Muscle of arm (tissue), 12 donors: ENCODE results near the gene LHX6. TPM values are rescaled to one million over a fixed set of nuclear protein-coding genes. Genes with fewer than 3 reads are reported as not detected.

Experiments used
- DNase-seq: peaks from one replicate; pipeline ENCODE4 v3.0.0-alpha.2; 2013
- polyA plus RNA-seq, 12 donors: library from polyadenylated mRNA; unstranded; fragments of 120-200 nt; gene quantifications; one replicate each; pipeline ENCODE4 v1.2.1, GENCODE V29; 2013; ENCODE audit not compliant: insufficient read length in 12 of 12

LHX6 gene
- polyA plus RNA-seq, 12 donors = 3.0 to 5.7 (median 5.2) TPM; not detected in 1

DNA sequence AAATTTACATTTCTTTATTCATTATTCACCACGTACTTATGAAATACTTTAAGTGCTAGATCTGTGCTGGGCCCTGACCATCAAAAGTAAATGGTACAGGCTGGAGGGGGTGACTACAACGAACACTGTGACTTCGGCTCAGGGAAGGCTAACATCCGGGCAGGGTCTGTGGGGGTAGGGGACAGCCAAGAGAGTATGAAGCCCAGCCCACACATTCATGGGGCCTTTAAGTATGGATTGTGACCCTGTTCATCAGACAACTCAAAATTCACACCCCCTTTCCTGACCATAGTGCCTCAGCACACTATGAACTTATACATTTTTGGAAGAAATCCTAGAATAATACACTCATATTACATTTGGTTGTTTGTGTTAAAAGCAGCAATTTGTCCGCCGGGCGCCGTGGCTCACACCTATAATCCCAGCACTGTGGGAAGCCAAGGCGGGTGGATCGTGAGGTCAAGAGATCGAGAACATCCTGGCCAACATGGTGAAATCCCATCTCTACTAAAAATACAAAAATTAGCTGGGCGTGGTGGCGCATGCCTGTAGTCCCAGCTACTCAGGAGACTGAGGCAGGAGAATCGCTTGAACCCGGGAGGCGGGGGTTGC is 35.7 kb downstream of the LHX6 start:
- no peak for DNase-seq

DNA sequence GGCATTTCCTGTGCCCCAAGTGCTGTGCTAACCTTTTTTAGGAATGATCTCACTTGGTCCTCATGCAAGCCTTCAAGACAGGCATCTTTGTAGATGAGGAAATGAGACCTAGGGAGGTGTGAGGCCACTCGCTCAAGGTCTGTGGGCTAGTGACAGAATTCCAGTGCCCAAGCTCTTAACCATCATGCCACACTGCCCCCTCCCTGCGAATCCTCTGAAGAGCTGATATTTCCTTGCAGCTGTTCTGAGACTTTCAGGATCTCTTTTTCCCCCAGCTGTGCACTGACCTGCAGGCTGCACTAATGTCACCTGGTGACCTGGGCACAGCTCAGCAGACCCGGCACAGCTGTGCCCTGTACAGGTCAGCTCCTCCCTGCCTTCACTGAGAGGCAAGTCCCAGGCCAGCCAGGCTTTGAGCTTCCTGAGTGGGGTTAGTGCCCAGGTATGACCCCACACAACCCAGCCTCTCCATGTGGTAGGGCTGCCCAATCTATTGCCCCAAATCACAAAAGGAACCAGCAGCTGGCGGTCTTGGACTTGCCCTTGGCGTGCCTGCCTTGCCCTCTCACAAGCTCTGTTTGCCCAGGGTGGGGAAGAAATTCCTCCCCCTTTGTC is 36.4 kb downstream of the LHX6 start:
- no peak for DNase-seq

DNA sequence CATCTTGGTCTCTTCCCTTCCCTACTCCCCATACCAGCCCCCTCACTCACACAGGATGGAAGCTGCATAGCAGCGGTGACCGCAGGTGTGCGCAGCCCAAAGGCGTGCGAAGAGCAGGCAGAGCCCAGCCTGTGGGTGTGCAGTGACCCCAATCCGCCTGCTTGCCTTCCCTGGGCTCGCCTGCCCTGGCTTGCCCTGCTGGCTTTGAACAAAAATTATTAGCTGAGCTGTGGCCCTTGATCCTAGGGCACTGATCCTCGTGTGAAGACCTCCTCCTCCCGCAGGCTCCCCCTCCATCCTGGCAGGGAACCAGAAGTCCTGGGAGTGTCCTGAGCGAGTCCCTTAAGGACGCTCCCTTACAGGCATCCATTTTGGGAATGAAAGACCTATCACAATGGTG is 37.2 kb downstream of the LHX6 start:
- no peak for DNase-seq

DNA sequence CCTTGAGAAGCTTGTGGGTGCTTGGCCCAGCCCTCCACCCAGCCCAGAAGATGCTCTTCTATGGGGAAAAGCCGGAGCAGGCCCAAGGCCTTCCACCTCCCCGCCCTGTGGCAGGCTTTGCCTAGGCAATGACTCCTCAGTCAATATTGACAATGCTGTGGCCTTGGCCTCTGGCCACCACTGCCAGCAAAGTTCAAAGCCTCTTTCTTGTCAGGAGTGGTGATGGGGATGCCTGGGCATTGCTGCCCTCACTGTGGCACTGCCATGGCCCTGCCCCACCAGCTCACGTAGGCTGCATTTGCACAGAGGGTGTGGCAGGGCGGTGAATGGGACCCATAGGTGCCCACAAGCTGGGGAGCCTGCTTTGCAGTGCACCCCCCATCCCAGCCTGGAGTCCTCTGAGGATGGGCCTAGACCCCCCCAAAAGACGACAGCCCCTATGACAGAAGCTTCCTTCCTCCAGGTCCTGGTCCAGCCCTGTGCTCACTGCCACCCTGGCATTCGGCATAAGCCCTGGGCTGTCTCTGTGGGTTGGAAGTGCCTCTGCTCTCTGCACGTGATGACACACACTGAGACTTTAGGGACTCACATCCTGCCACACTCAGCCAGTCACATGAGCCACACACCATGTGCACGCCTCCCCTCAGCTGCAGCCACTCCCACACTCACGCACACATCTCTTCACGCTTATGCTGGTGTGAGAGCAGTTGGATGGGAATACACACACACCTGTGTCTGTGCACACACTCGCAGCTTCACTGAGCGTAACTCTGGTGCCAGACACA is 38.0 kb downstream of the LHX6 start:
- no peak for DNase-seq

DNA sequence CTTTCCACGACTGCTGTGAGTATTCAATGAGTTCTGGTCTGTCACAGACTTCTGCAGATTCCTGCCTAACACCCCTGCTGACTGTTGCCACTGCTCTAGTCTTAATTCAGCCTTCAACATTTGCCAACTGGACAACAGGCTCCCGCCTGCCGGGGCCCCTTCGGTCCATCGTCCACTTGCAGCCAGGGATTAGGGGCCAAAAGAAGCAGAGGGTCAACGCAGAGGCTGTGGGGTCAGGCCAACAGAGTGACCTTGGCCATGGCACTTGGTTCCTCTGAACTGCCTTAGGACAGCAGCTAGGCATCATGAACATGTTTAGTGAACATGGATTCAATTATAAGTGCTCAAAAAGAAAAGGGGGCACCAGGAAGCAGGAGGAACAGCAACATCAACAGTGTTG is 40.4 kb downstream of the LHX6 start:
- DNase-seq = no peak

DNA sequence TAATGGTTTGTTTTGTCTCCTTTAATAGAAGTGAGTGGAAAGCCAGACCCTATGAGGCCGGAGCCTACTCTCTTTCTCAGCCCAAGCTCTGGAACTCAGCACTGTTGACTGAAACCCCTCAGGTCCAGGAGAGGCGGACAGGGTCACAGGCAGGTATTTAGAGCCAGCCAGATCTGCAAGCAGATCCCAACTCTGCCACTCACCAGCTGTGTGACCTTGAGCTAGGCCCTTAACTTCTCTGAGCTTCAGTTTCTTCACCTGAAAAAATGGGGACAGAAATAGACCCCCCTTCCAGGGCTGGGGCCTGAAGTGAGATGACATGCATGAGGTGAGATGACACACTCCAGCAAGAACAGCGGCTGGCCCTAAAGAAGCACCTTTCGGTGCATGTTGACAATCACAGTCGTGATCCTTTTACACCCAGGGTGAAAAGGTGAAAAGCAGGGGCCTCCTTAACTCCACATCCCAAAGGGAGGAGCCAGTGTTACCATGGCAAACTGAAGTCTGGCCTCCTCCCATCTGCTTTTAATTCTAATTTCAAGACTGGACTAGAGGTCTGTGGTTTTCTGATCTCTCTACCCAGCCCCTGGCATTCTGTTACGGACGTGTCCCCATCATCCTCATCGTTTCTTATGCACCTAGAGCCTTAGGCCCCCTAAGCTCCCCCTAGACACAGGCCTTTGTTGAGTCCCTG is 41.8 kb downstream of the LHX6 start:
- no peak for DNase-seq

DNA sequence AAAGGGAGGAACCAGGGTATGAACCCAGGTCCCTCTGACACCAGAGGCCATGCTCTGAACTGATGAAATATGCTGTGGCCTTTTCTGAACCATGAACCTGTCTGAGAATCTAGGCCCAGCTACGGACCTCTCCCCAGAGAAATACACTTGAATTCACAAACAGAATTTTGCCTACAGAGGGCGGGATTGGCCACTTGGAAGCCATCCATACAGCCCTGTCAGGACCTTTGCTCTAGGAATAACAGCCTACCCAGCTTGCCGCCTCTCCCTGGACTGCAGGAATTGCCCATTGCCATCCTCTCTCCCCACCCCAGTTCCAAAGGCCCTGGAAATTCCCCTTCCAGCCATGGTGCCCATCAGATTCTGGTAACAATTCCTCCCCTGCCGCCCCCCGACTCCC is 42.5 kb downstream of the LHX6 start:
- DNase-seq = no peak

DNA sequence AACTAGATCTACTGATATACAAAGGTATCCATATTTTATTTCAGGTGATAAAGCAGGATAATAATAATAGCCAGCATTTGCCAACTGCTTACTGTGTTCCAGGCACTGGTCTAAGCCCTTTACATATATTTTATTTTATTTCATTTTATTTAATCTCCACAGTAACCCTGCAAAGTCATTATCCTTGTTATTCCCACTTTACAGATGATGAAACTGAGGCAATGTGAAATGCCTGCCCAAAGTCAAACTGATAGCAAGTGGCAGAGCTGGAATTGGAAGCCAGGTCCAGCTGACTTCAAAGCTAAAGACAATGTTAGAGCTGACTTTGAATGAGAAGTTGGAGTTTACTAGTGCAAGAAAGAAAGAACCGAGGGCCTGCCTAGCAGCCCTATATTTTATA is 44.2 kb downstream of the LHX6 start:
- DNase-seq = no peak

DNA sequence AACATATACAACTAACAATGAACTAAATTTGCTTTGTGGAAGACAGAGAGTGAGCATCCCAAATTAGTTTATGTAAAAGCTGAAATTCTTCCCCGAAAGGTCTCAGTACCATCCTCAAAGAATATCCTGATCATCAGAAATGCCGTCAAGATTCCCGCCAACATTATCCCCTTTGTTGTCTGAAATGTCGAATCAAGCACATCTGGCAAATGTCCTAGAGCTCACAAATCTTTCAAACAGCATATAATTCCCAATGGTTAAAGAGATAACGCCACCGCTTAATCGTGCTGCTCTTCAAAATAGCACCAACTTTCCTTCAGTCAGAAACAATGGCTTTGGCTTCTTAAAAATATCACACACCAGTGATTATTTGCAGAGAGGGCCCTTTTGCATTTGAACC is 45.3 kb downstream of the LHX6 start:
- no peak for DNase-seq

DNA sequence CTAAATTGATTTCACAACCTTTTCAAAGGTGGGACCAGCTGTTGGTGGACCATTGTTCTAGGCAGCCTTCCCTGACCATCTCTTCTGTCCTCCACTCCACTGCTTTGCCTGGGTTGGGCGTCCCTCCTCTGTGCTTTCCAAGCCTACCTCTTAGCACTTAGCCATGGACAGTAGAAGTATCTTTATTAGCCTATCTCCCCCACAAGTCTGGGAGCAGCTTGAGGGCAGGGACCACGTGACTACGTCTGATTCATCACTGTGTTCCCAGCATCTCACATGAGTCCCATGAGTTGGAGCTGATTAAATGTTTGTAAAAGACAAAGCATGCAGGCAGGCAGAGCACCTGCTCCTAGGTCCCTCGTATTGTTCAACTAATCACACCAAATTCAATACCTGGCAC is 48.1 kb downstream of the LHX6 start:
- DNase-seq = no peak

DNA sequence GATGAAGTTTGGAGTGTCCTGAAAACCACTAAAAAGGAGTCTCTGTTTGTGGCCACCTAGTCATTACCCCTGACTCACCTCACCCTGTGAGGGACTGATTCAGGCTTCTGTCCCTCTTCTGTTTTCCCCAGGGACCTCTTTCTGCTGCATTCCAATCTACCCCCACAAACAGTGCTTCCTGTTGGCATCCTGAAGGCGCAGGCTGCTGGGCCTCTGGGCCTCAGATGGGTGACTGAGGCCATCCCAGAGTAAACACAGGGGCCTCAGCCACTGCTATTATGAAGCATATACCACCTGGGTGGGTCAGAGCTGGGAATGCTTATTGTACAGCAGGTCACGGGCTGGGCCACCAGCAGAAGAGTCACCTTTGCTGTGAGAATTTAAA is 49.1 kb downstream of the LHX6 start:
- DNase-seq = no peak

DNA sequence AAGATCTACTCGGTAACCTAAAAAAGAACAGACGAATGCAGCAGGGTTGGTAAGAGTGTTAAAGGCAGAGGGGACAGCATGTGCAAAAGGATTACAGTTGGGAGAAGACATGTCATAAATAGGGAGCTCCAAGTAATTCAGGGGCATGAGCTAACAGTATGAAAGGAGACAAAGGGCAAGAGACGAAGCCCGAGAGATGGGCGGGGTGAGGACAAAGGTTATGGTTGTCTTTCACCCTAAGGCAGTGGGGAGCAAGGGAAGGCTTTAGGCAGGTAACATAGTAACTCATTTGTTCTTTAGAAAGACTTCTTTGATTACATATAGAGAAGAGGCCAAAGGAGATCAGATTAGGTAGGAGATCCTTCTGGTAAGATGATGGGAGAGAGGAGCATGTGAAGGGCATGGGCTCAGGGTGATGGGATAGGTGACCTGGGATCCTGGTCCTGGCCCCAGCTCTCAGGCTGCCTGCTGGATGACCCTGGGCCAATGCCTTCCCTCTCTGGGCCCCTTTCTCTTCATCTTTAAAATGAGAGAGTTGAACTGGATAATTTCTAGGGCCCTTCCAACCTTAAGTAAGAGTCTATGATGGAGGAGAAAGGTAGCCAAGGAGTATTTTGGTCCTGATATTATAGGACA is 49.6 kb downstream of the LHX6 start:
- no peak for DNase-seq

DNA sequence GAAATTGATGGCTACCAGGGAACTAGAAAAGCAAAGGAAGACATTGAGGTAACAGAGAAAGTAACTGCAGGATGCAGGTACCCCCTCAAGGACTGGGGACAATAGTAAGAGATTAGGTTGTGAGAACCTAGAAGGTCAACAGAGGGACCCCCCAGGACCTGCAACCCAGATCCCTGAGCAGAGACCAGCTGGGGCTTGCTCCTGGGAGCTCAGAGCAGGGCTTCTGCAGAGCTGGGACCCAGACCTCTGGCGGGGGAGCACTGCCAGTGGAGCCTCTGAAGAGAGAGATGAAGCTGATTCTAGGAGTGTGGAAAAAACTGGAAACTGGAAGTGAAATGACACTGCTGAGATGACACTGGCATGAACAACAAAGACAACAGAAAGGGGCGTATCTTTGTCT is 51.8 kb downstream of the LHX6 start:
- DNase-seq = no peak

DNA sequence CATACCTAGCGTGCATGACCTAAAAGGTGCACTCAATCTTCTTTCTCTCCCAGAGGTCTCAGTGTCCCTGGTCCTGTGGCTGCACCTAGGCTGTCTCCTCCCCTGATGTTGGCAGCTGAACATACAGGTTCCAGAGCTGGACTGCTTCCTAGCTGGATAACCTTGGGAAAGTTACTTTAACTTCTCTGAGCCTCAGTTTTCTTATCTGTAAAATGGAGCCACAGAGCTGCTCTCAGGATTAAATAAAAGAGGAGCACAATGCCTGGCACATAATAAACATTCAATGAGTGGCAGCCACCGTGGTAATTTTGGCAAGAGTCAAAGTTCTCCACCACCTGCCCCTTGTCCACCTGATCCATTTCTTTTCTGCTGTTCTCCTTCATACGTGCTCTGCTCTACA is 55.1 kb downstream of the LHX6 start:
- DNase-seq = no peak

DNA sequence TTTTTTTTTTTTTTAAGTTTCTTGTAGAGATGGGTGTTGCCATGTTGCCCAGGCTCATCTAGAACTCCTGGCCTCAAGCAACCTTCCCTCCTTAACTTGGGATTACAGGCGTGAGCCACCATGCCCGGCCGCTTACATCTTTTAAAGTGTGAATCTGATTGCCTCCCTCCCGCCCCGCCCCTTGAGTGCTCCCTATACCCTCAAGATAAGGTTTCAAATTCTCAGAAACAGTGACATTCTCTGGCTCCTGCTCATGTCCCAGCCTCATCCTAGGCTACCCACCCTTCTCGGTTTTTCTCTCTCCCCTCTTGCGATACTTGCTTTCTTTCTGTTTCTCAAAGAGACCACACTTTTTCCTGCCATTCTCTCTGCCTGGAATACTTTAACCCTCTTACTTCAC is 56.6 kb downstream of the LHX6 start:
- DNase-seq = no peak

DNA sequence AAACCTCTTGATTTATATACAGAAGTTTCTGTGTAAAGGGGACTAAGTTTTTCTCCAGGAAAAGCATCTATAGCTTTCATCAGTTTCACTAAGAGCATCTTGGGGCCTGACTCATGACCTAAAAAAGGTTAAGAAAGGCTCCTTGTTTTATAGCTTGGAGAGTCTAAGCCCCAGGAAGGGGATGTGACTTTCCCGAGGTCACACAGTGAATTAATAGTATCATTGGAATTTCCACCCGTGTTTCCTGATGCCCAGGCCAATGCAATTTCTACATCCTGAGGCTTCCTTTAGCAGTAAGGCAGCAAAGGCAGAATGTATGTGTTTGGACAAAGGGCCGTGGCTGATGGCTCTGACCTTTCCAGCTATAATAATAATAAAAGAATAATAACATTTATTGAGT is 60.4 kb downstream of the LHX6 start:
- DNase-seq = no peak

DNA sequence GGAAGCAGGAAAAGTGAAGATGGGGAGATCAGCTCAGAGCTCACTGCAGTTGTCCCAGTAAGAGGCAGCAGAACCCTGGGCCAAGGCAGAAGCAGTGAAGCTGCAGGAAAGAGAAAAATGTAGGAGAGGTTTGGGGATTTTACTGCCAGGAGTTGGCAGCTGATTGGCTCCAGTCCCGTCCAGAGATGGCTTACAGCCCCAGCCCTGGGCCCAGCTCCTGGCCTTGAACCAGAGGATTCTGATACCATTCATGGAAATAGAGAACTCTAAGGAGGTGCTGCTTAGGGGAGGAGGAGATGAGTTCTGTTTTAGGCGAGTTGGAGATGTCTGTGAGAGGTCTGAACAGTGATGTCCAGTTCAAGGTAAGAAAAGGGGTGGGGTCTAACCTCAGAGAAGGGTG is 64.5 kb downstream of the LHX6 start:
- no peak for DNase-seq

DNA sequence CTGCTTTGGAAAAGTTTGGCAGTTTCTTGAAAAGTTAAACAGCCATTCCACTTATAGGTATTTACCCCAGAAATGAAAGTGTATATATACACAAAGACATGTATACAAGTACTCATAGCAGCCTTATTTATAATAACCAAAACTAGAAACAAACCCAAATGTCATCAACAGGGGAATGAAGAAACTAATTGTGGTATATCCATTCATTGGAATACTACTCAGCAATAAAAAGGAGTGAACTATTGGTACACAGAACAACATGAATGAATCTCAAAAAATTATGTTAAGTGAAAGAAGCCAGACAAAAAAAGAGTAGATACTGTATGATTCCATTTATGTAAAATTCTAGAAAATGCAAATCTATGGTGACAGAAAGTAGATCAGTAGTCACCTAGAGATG is 66.3 kb downstream of the LHX6 start:
- DNase-seq = no peak

DNA sequence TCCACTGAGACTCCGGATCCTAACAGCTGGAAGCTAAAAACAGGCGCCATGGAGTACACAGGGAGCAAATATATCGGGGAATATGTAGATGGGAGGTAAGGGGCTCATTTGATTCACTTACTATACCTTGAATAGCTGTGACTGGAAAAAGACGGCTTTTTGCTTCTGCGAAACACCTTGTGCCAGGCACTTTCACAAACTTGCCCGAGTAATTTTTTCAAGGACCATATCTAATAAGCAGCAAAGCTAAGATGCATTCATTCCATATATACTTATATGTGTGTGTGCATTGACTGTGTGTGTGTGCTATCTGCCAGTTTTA is 68.9 kb downstream of the LHX6 start:
- no peak for DNase-seq

DNA sequence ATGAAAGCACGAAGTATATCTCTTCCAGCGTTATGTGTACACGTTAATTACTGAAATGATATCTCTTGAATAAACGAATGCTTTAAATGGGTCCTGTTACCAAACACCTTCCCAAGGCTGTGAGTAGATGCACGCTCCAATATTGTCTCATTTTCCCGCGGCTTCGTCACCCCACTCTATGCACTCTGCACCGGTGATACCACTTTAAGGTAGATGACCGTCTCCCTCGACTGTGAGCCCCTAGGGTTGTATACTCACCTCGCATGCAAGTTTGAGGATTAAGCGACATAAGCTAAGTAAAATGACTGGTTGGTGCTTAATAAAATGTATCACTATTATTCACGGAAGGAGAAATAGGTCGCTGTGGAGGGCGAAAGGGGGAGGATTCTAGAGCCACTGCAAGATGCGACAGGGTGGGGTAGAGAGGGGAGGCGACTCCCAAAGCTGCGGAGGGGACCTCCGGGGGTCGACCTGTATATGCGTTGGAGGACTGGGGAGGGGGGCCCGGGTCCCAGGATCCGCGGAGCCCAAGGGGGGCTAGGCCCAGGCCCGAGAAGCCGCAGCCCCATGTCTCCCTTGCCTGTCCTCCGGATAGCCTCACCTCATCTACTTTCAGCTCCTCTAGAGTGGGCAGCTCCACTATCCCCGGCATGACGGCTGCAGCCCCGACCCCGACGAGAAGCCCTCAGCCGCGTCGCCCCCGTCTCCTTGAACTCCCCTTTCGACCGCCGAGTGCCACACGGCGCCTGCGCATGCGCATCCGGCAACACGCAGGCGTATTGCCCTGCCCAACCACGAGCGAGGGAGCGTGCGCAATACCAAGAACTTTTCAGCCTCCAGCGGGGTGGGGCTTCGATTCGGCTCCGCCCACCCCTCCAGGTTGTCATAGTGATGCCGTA is 69.5 kb downstream of the LHX6 start, which contains the start of the genes MORN5 and NDUFA8:
Gene MORN5 (plus strand): TSS at position 883 of the 899 bp plus-strand sequence. CDS start 65 bp downstream, outside the sequence.
Gene NDUFA8 (minus strand): TSS at position 754 of the 899 bp plus-strand sequence. CDS start 102 bp downstream, at position 652.
- peak; percentile 97 for DNase-seq

DNA sequence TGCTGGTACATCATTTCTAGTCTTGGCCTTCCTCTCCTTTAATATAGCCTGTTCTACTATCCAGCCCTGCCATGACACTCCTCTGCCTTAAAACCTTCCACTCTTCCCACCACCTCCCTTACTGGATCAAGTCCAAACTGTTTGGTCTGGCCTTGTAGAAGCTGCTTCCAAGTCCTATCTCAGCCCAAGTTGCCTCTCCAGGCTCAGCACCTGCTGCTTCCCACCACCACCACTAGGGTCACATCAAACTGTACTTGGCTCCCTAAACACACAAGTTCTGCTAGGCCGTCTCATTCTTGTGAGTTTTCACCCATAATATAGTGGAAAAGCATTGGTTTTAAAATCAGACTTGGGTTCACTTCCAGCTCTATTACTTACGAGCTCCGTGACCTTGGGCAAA is 70.6 kb downstream of the LHX6 start:
- DNase-seq = peak; percentile 10
